H54 (cell line): ENCODE data around the gene NOTCH4.
"Not testable (repeated sequence)": the region's sequence is repeated elsewhere in the genome, so short reads cannot be mapped to it uniquely, and the experiment has no call there.

ENCODE experiments used
- DNase-seq: peaks from one replicate; pipeline ENCODE4 v3.0.0; 2011; ENCODE audit warnings: low spot score, mixed read lengths; ENCODE audit not compliant: insufficient read length
- FAIRE-seq: peaks from 3 replicates; lab custom pipeline; 2011; peaks lifted over from hg19 to GRCh38; lab: Jason Lieb, UNC
- POLR2A ChIP-seq: IDR thresholded peaks from 2 replicates; pipeline ENCODE4 v1.6.1; 2011; ENCODE audit warnings: low read depth, mild to moderate bottlenecking, low read length

NOTCH4 gene

DNA sequence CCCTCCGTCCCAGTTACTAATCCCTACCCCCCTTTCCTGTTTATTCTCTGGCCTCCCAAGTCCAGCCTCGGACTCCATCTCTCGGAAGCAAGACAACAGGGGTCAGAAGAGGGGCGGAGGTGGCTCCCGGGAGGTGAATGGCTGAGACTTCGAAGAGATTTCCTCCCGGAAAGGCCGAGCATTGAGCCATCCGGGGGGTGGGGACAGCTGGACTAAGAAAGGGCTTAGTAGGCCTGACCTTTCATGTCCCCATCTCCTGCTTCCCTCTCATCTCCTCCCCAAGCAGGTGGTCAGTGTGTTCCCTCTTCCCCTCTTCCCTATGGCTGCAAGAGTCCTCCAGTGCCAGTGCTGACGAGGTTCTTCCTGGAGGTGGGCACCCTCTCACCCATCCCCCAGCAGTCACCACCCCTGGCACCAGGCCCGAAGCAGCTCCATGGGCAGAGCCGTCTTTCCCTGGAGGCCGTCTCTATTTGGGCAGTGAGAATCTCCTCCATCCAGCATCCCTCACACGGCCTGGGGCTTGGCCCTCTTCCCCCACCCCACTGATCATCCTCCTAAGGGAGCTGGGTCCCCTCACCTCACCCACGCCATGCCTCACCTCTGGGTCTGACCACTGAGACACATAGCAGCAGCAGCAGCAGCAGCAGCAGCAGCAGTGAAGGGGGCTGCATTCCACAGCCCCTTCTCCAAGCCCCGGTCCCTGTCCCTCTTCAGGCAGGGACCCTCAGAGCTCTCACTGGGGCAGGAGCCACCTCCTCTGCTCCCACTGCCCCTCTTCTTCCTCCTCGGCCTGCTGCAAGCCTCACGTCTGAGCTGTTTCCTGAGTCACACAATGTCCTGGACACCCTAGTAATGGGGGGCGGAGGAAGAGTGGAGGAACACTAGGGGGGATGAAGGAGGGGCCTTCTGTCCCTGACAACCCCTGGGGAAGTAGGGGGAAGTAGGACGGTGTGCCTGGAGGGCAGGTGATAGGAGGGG is at the start of gene NOTCH4:
TSS of gene NOTCH4 (minus strand) at position 810 of the 978 bp plus-strand sequence. CDS start at position 671, 139 bp downstream.
- no peak for TF ChIP-seq POLR2A
- DNase-seq (no peak), FAIRE-seq (no peak)

DNA sequence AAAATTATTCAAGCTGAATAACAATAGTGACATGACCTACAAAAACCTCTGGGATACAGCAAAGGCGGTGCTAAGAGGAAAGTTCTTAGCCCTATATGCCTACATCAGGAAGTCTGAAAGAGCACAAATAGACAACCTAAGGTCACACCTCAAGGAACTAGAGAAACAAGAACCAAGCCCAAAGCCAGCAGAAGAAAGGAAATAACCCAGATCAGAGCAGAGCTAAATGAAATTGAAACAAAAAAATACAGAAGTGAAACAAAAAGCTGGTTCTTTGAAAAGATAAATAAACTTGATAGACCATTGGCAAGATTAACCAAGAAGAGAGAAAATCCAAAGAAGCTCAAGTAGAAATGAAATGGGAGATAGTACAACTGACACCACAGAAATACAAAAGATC is 47.6 kb upstream of the NOTCH4 start:
- DNase-seq (no peak), FAIRE-seq (no peak)
- no peak for TF ChIP-seq POLR2A

DNA sequence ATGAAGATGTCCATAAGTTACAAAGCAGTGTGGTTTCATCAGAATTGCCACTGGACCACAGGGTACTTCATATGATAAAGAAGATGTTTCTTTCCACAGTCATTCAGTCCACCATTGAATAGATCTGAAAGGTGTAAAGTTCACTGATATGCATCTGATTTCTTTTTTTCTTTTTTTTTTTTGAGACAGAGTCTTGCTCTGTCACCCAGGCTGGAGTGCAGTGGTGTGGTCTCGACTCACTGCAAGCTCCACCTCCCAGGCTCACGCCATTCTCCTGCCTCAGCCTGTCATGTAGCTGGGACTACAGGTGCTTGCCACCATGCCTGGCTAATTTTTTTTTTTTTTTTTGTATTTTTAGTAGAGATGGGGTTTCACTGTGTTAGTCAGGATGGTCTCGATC is 44.6 kb upstream of the NOTCH4 start:
- DNase-seq, FAIRE-seq: not testable (repeated sequence)

DNA sequence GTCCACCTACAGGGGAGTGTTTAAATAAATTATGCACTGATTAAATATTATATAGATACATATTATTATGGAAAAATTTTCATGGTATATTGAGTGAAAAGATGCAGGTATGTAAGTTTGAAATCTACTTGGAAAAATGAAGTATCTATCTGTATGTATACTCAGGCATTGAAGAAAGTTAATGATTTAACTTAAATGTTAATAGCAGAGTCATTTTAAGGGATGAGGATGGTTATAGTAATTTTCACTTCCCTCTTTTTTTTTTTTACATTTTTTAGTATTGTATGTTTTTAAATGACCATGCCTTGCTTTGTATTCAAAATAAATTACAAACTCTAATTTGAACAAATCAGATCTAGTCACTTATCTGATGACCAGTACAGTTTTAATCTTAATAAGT is 43.2 kb upstream of the NOTCH4 start:
- no peak for FAIRE-seq
- no peak for DNase-seq
- TF ChIP-seq POLR2A = no peak

DNA sequence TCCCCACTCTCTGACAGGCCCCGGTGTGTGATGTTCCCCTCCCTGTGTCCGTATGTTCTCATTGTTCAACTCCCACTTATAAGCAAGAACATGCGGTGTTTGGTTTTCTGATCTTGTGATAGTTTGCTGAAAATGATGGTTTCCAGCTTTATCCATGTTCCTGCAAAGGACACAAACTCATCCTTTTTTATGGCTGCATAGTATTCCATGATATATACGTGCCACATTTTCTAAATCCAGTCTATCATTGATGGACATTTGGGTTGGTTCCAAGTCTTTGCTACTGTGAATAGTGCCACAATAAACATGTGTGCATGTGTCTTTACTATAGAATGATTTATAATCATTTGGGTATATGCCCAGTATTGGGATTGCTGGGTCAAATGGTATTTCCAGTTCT is 33.4 kb upstream of the NOTCH4 start:
- not testable (repeated sequence) for FAIRE-seq, DNase-seq

DNA sequence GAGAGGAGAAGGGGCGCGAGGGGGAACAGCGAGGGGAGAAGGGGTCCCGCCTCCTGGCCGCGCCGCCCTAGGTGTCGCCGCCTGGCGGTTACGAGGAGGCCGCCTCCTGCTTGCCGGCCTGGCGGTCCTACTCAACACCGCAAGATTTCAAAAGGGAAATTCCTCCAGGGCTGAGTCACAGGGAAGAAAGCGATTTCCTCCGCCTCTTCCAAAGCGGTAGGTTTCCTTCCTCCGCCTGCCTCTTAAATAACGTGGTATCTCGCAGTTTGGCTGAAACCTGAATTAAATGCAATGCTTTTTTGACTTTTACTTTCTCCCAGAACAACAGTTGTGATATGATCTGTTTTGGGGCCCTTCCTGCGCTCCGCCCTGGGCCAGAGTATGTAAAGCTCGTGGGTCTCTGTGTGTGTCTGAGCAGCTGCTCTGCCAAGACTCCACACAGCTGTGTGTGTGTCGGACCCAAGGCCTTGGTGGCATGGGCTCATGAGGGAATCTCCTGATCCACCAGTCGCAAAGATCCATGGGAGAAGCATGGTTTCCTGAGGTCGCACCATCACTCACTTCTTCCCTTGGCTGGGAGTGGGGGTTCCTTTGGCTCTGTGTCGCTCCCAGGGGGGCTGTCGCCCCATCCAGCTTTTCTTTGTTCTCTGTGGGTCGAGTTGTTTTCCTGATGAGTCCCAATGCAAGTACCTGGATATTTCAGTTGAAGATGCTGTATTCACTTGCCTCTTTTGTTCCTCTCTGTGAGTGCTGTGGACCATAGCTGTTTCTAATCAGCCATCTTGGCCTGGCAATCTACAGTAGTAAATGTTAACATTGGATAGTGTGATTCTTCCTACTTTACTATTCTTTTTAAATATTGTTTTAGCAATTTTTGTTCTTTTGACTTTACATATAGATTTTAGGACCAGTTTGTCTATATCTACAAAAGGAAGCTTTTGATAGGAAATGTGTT is 31.6 kb upstream of the NOTCH4 start:
- DNase-seq (peak; percentile 77), FAIRE-seq (peak; percentile 89)

DNA sequence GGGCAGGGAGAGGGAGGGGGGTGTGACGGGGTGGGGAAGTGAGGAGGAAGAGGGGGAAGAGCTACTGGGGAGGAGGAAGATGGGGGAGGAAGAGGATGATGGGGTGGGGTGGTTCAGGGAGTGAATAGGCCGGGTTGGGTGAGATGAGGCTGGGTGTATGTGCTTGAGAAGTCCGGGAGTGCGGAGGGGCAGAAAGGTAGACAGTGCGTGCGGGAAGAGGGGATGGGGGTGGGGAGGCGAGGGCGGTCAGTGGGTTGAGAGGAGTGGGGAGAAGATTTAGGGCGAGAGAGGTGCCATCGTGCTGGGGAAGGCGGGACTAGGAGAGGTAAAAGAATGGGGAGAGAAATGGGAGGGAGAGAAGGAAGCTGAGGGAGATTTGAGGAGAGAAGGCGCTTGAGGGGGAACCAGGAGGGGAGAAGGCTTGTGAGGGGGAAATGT is 30.9 kb upstream of the NOTCH4 start:
- no peak for FAIRE-seq
- peak; percentile 24 for DNase-seq
- TF ChIP-seq POLR2A = 0 out of 2 replicates have a peak, but pooled peaks have one; percentile 9

More for the DNA sequence above, 31.6 kb upstream of the NOTCH4 start:
- TF ChIP-seq POLR2A = peak; percentile 13

DNA sequence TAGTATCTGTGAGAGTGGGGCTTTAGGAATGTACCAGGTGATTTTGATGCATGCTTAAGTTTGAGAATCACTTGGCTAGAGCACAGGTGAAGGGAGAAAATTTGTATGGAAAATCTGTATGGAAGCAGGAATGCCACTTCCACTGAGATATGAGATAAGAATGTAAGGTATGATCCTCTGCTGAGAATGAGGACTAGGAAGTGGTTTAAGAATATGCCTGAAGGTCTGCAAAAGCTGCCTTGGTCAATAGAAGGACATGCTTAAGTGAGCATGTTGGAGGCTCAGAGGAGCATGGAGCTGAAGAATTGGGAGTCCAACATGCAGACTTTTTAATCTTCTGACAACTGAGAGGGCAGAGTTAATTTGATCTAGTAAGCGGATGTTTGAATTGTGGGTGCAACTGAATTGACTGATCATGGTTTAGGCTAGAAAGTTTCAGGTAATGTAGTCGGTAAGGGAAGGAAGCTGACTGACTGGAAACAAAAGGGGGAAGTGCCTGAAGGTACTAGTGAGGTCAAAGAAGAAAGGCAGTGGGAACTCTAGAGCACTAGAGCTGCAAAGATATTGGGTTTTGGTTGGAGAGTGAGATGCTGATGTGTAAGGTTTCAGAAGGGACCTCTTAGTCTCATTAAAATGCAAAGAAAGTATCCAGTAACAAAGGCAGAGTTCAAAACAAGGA is 28.6 kb upstream of the NOTCH4 start:
- FAIRE-seq (no peak), DNase-seq (no peak)
- TF ChIP-seq POLR2A = no peak

DNA sequence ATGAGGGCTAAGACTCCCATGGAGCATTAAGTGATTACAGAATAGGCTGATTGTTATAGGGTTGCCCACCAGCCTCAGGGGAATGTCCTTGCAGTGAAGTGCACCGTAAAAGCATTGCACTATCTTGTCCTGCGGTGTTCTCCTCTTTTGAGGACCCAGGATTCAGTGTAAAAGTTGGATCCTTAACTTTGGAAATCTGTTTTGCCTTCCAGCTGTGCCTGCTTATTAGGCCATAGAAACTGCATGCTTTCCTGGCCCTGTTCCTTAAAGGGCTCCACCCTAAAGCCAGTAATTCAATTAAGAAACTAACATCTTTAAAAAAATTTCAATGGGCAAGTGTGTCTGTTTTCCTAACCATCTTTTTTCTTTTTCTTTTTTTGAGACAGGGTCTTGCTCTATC is 25.4 kb upstream of the NOTCH4 start:
- FAIRE-seq = no peak
- TF ChIP-seq POLR2A = no peak
- no peak for DNase-seq

DNA sequence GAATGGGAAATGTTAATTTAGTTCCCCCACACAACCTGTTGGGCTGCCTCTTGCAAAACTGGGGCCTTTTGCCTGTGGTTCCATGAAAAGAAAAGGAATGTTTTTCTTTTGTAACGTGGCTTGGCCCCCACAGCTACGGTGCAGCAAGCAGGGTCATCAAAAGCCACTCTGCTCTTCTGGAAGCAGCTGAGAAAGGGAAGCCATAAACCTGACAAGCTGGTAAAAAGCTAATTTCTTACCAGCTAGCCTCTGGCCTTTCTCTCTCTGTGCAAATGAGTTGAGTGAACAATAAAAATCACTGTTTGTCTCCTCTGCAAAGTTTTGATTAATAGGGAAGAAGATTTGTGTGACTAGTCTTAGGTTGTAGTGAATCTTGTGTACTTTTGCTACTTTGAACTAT is 23.5 kb upstream of the NOTCH4 start:
- TF ChIP-seq POLR2A = no peak
- no peak for DNase-seq
- FAIRE-seq = no peak

DNA sequence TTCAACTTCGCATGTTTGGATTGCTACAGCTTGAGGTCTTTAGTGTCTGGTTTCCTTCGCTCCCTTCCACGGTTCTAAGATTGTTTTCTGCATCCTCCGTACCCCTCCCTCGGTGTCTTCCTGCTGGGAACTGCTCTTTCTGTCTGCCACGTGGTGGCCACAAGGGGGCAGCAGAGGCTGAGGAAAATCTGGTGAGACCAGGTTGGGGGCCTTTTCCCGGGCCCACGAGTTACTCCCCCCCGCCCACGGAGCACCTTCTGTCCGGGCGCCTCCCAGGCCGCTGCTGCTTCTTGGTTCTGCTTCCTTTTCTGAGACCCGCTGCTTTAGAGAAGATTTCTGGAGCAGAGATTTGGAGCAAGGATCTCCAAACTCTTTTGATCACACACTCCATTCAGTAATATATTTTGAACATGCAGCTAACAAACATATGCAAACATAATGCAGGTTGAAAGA is 21.1 kb upstream of the NOTCH4 start:
- peak; percentile 85 for DNase-seq
- no peak for TF ChIP-seq POLR2A
- peak; percentile 83 for FAIRE-seq

DNA sequence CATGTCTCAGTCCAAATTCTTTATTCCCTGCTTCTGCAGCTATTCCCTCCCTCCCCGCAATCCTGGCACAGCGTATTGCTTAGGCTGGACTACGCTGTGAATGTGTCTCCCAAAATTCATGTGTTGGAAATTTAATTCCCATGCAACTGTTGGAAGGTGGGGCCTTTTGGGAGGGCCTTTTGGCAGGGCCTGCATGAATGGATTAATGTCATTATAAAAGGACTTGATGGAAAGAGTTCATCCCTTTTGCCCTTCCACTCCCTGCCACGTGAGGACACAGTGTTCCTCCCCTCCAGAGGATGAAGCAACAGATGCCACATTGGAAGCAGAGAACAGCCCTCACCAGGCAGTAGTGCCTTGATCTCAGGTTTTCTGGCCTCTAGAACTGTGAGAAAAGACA is 20.4 kb upstream of the NOTCH4 start:
- no peak for TF ChIP-seq POLR2A
- DNase-seq = no peak
- no peak for FAIRE-seq

DNA sequence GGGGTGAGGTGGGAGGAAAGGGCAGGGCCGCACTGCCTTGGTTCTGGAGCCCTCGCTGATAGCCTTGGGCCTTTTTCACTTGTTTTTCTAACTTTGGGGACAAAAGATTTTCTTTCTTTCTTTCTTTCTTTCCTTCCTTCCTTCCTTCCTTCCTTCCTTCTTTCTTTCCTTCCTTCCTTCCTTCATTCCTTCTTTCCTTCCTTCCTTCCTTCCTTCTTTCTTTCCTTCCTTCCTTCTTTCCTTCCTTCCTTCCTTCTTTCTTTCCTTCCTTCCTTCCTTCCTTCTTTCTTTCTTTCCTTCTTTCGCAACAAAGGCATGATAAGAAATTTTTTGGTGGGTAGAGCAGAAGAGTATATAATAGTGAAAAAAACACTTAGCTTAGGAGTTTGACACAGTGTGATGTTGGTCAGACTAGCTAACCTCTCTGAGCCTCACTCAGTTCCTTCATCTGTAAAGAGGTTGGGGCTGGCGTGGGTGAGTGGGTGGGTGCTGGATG is 18.5 kb upstream of the NOTCH4 start:
- not testable (repeated sequence) for DNase-seq, FAIRE-seq

DNA sequence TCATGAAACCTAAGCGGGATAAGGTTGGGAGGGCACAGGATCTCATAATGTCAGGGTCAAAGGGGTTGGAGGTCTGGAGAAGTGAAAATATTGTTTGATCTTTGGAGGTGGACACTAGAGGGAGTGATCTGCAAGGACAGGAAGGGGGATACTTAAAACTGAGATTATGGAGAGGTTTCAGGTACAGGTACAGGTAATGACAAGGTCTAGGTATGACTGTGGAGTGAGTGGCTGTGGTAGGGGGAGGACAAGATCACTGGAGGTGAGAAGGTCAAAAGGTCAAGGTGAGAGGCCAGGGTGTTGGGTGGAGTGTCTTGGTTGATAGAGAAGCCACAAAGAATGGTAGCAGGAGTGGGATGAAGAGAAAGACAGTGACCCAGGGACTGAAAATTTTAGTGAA is 16.8 kb upstream of the NOTCH4 start:
- no peak for TF ChIP-seq POLR2A
- DNase-seq = no peak
- no peak for FAIRE-seq
